DMS153 treated with DMSO at 0.1 percent for 48 hours (cell line): ENCODE measurements around the gene ANK3.

Experiments
- DNase-seq: peaks from one replicate; lab custom pipeline; 2025; ENCODE audit not compliant: unreplicated experiment; lab: John Stamatoyannopoulos, UW

The ANK3 gene

GRCh38 chr10:60389413-60390025 is at the start of gene ANK3:
Gene ANK3, minus strand, starts transcription at chr10:60389875. Its CDS starts 337 bp downstream, at chr10:60389538.
- DNase-seq = peak; percentile 17

DNA sequence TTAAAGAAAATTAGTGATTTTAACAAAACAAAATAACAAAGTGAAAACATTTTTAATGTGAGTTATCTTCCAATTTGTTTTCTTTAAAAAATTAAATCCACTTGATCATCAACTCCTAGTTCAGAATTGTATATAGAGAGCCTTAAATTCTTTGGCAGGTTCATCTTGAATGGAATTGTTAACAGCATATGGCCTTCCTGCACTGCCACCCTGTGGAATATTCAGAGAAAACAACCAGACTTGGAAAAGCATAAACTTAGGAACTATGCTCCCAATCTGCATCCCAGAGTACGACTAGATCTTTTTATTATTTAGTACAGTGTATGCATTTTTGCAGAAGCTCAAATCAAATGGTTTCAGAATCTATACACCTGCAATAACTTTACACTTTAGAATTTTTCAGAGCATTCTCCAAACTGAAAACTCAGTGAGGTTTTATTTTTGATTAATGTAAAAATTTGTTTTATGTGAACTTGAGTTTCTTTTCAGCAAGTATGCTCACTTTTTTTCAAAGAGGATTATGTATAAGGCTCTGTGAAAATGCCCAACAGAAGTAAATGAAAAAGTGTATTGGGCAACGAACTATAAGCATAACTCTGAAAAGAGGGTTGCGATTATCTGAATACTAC is 44.9 kb upstream of the ANK3 start:
- peak; percentile 32 for DNase-seq

- DNase-seq = no peak
Observed at GRCh38 chr10:60433684-60434083, 44.0 kb upstream of the ANK3 start.

DNA sequence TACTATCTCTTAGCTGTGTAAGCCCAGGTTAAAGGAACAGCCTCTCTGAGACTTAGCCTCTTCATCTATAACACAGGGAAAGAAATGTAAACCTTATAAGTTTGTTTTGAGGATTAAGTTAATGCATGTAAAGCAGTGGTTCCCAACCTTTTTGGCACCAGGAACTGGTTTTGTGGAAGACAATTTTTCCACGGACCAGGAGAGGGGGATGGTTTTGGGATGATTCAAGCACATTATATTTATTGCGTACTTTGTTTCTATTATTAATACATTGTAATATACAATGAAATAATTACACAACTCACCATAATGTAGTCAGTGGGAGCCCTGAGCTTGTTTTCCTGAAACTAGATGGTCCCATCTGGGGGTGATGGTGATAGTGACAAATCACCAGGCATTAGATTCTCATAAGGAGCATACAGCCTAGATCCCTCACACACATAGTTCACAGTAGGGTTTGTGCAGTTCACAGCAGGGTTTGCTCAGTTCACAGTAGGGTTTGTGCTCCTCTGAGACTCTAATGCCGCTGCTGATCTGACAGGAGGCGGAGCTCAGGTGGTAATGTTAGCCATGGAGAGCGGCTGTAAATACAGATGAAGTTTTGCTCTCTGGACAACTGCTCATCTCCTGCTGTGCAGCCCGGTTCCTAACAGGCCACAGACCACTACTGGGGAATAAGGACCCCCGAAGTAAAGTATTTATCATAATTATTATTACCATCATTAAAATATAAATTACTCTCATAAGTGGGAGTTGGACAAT is 41.3 kb upstream of the ANK3 start:
- no peak for DNase-seq

DNA sequence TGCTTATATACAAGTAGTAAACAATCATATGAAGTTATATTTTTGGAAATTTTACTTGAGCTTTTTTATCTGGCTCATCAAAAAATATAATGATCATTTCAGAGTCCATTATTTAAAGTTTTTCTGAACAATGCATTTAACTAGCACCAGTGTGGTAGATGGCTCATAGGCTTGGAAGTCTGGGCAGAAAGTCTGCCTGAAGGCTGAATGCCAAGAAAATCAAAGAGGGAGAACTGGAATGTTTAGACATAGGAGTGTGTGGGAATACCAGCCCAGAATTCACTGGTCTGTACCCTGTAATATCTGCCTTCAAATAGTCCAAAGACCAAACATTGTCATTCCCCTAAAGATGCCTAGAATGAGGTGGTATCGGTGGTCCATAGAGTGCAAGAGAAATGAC is 40.3 kb upstream of the ANK3 start:
- DNase-seq = no peak

DNA sequence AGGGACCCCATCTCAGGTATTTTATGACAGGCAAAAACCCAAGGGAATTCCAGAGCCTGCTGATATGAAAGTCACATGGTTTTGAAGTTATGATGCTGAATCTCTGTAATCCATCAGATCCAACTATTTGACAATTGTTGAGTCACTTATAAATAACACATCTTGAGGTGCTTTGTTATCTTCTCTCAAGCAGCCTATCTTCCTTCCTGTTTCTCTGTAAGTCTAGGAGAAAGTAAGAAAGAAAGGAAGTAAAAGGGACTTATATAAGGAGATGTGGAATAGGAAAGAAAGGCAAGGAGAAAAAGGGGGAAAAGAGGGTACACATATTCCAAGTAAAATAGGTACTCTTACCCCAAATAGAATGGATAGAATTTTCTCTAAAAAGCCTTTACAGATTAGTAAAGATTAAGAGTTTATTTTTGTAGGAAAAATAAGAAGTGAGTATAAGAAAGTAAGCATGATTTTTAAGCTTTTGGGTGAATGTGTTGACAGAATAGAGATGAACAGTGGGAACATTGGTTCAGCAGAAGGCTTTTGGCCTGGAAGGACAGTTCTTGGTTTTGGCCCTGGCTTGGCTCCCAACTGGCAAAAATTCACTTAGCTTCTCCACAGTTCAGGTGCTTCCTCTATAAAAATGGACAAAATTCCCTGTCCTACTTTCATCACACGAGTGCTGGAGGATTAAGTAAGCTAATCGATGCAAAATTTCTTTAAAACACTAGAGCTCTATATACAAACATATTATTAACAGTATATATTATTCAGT is 39.6 kb upstream of the ANK3 start:
- DNase-seq = no peak

GRCh38 chr10:60428387-60428737 is 38.7 kb upstream of the ANK3 start:
- no peak for DNase-seq

DNA sequence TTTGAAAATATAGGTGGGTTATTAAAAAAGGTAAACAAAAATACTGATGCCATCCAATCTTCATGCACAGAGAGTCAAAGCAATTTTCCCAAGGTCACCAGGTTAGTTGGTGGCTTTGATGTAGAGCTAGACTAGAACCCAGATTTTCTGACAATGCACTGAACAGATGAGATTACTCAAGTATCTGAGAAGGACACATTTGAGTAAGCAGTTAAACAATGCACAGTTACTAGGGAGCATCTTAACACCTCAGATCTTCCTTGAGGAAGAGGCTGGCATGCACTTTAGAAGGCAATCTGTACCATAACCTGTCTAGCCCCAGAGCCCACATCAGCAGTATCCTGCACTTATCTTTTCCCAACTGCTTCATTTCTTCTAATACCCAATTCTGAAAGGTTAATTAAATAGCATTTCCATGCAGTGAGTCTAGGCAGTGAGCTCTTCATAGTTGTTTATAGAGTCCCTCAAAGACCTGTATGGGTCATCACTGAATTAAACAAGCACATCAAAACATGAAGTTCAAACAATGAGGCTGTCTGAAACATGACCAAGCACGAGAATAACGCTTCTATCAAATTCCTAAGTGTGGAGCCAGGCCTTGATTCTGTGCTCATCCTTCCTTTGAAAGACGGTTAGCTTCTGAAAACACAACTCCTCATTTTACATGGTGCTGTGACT is 38.2 kb upstream of the ANK3 start:
- DNase-seq = no peak

- no peak for DNase-seq
Observed at GRCh38 chr10:60427148-60427547, 37.5 kb upstream of the ANK3 start.

DNA sequence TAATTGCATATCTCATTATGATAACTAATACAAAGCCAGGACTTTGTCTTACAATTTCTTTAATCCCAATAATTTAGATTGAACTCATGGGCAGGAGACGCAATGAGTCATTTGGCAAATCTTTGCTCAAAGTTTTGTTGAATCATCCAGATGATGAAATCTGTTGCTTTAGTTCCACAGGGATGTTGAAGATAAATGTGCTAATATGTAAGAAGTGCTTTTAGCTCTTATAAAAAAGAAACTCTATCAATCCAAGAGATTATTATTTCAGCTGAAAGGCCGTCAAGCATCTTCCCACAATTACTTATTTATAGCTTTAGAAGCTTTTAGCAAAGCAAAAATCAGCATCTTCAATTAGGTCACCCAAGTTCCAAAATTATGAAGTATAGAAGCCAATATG is 36.8 kb upstream of the ANK3 start:
- no peak for DNase-seq

DNA sequence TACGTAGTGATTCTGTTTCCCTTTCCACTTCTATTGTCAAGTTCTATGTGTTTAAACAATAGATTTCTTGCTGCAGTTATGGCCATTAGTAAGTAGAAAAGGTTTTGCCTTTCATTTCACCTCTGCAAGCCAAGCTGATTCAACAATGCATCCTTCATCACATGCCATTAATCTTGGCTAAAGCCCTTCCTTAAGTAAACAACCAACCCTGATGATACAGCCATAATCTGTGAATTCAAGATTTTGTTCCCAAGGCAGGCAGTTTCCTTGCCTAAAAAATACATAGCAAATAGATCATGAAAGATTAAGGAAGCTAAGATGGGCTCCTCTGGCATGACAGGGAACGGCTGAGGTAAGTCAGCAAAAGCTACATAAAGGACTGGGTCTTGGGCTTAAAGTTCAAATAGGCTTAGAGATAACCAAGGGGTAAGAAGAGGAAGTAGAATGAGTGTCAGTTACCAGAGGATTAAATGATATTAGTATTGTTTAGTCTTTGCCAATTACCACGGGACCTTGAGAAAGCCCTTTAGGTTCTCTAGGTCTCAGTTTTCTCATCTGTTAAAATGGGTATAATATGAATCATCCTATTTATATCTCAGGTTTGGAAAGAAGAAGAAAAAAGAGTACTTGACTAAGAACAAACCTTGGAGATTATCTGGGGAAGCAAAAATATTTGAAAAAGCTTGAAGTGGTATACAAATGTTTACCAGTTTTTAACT is 35.9 kb upstream of the ANK3 start:
- DNase-seq = no peak

- DNase-seq = no peak
Observed at GRCh38 chr10:60424971-60425370, 35.3 kb upstream of the ANK3 start.

DNA sequence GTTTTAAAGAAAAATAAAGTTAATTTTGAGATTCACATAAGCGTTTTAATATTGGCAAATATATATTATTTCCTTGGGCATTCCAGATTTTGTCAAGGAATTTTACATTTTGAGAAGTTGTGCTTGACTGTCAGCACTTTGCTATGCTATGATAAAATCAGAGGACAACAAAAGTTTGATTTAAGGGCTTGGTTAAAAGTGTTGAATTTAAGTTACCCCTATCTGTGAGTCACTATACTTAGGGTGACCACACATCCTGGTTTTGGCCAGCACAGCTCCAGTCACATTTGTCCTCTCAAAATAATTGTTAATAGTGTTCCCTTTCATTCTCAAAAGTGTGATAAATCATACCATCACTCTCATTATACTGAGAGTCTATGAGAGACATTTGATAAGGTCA is 34.2 kb upstream of the ANK3 start:
- DNase-seq = no peak

- DNase-seq = no peak
Observed at GRCh38 chr10:60422809-60423208, 33.1 kb upstream of the ANK3 start.

DNA sequence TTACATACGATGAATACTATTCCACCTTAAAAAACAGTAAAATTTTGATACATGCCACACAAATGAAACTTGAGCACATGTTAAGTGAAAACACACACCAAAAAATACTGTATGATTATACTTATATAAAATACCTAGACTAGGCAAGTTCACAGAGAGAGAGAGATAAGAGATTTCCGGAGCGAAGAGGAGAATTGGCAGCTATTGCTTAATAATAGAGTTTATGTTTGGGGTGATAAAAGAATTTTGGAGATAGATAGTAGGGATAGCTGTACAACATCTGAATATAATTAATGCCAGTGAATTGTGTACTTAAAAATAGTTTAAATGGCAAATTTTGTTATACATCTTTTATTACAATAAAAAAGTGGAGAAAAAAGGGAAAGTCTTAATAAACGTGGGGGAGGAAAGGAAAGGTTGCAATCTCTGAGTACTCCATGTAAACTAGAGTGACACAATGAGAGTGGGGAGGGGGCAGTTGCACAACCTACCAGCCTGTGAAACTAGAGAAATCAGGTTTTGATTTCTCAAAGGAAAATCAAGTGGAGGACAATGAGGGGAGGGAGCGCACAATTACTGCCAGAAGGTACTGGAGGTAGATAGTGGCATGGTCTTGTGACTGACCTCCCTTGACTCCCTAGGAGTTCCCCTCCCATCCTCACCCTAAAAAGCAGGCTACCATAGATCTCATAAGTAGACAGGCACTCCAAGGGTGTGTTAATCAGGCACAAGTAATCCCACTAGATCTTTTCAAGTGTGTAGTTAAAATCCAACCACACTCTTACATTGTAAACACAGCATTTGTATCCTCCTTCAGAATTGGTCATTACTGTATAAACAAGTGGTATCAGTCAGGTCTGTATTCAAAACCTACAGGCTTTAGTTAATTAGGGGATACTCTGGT is 31.6 kb upstream of the ANK3 start:
- no peak for DNase-seq

DNA sequence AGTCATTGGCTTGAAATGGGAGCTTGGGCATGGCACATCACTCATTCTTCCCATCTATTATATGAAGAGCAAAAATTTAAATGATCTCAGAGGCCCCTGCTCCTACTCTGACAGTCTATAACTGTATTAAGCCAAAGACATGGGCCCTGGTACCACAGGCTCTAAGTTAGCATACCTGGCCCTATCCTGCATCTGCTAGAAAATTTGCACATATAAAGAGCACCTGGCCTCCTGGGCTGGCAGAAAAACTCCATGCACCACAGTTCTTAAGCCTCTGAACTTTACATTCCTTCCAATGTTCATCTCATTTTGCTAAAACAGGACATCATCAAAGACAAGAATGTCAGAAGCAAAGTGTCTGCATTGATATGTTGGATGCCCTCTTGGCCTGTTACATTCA is 29.6 kb upstream of the ANK3 start:
- no peak for DNase-seq

- no peak for DNase-seq
Observed at GRCh38 chr10:60417901-60418300, 28.2 kb upstream of the ANK3 start.

DNA sequence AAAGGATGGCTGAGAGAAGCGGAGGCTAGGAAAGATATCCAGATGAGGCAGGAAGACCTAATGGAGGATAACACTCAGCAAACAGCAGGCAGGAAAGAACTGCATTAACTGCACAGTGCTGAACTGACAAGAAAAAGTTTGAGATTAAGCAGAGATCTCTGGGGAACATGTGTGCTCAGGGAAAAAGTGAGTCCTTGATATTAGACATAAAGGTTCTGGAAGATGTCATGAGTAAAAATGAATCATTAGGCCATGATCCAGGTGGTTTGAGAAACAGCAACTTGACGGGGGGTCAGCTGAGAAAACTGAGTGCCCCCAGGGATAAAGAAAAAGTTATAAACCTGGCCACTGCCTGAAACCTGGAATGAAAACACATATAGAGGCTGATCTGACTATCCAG is 27.3 kb upstream of the ANK3 start:
- DNase-seq = no peak

- DNase-seq = no peak
Observed at GRCh38 chr10:60414877-60415585, 25.4 kb upstream of the ANK3 start.
